RWPE2 (cell line): ENCODE measurements around the gene TMEM167B.

Experiments
- ATAC-seq: fragments of 200-7000 bp; cut with Tn5 transposase; 3 replicates; pipeline ENCODE4 v1.9.1; 2021; ENCODE audit warnings: low read depth
- DNase-seq: peaks from one replicate; pipeline ENCODE4 v3.0.0-alpha.2; 2020; ENCODE audit warnings: low spot score
- H3K27ac ChIP-seq: fragments of 450-650 bp; 2 replicates; pipeline ENCODE4 v1.5.1; 2017; ENCODE audit warnings: mild to moderate bottlenecking; ENCODE audit not compliant: poor library complexity, severe bottlenecking
- H3K27me3 ChIP-seq: fragments of 250-450 bp; sonication (Bioruptor Pico); 2 replicates; pipeline ENCODE4 v1.5.1; 2021; ENCODE audit warnings: mild to moderate bottlenecking, moderate library complexity; ENCODE audit not compliant: insufficient read depth, poor library complexity, severe bottlenecking
- H3K36me3 ChIP-seq: fragments of 250-450 bp; sonication (Bioruptor Pico); 2 replicates; pipeline ENCODE4 v1.5.1; 2020; ENCODE audit warnings: low read depth, mild to moderate bottlenecking, moderate library complexity
- H3K4me1 ChIP-seq: fragments of 250-450 bp; sonication (Bioruptor Pico); 2 replicates; pipeline ENCODE4 v1.5.1; 2021; ENCODE audit warnings: mild to moderate bottlenecking, moderate library complexity; ENCODE audit not compliant: insufficient read depth, poor library complexity, severe bottlenecking
- H3K4me3 ChIP-seq: fragments of 250-450 bp; sonication (Bioruptor Pico); 2 replicates; pipeline ENCODE4 v1.5.1; 2021; ENCODE audit warnings: mild to moderate bottlenecking, moderate library complexity; ENCODE audit not compliant: severe bottlenecking
- H3K9me3 ChIP-seq: fragments of 250-450 bp; sonication (Bioruptor Pico); 2 replicates; pipeline ENCODE4 v1.5.1; 2021; ENCODE audit warnings: mild to moderate bottlenecking, moderate library complexity; ENCODE audit not compliant: severe bottlenecking
- CTCF ChIP-seq: fragments of 450-650 bp; IDR thresholded peaks from one replicate; pipeline ENCODE4 v1.5.1; 2017; ENCODE audit warnings: mild to moderate bottlenecking, moderate library complexity; ENCODE audit not compliant: poor library complexity, severe bottlenecking

Gene TMEM167B

GRCh38 chr1:109080441-109081082 is 10.0 kb upstream of the TMEM167B start:
- TF ChIP-seq CTCF, result no peak
- Histone ChIP-seq H3K36me3 (no peaks in the 10 kb centered on the region), H3K4me3 (no peak overlapping the region), H3K9me3 (no peaks in the 10 kb centered on the region), H3K27me3 (no peaks in the 10 kb centered on the region), H3K27ac (no peak overlapping the region), H3K4me1 (no peaks in the 10 kb centered on the region)
- DNase-seq (no peak), ATAC-seq (no peak)

DNA sequence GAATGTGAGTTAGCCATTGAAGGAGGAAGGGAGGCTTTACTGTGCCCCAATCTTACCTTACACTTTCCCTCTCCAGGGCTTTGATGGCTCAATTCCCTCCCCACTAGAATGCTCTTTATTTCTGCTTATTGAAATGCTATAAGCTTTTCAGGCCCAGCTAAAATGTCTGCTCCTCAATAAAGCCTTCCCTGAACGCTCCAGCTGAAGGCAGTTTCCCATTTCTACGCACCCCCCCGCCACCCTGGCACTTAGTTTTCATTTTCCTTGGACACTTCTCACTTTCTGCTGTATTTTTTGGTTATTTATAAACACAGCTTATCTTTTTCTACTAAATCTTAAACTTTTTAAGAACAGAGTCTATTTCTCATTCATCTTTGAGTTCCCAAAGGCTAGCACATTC is 7.1 kb upstream of the TMEM167B start:
- TF ChIP-seq CTCF, result no peak
- ATAC-seq, result no peak
- Histone ChIP-seq H3K27me3 (no peaks in the 10 kb centered on the region), H3K4me1 (no peaks in the 10 kb centered on the region), H3K4me3 (no peak overlapping the region), H3K36me3 (no peaks in the 10 kb centered on the region), H3K9me3 (no peaks in the 10 kb centered on the region), H3K27ac (no peak overlapping the region)
- no peak for DNase-seq

GRCh38 chr1:109083923-109084322 is 6.6 kb upstream of the TMEM167B start:
- DNase-seq (no peak), ATAC-seq (no peak)
- Histone ChIP-seq H3K27me3 (no peaks in the 10 kb centered on the region), H3K9me3 (no peaks in the 10 kb centered on the region), H3K4me3 (no peak overlapping the region), H3K27ac (no peak overlapping the region), H3K36me3 (no peaks in the 10 kb centered on the region), H3K4me1 (no peaks in the 10 kb centered on the region)
- no peak for TF ChIP-seq CTCF

GRCh38 chr1:109084563-109085517 is 5.7 kb upstream of the TMEM167B start:
- ATAC-seq (peak; percentile 48; the same call in 1 of the 3 replicates), DNase-seq (no peak)
- Histone ChIP-seq H3K9me3 (no peaks in the 10 kb centered on the region), H3K4me3 (no peak overlapping the region), H3K4me1 (no peaks in the 10 kb centered on the region), H3K36me3 (no peaks in the 10 kb centered on the region), H3K27me3 (no peaks in the 10 kb centered on the region), H3K27ac (no peak overlapping the region)
- no peak for TF ChIP-seq CTCF
